H54 (cell line): Measurements from ENCODE around the gene DSG3.
"Not testable (repeated sequence)": the region's sequence is repeated elsewhere in the genome, so short reads cannot be mapped to it uniquely, and the experiment has no call there.

ENCODE experiments used
- DNase-seq: peaks from one replicate; pipeline ENCODE4 v3.0.0; 2011; ENCODE audit warnings: low spot score, mixed read lengths; ENCODE audit not compliant: insufficient read length
- FAIRE-seq: peaks from 3 replicates; lab custom pipeline; 2011; peaks lifted over from hg19 to GRCh38; lab: Jason Lieb, UNC
- POLR2A ChIP-seq: IDR thresholded peaks from 2 replicates; pipeline ENCODE4 v1.6.1; 2011; ENCODE audit warnings: low read depth, mild to moderate bottlenecking, low read length

The DSG3 gene

GRCh38 chr18:31492671-31493070, 45.1 kb downstream of the DSG3 start:
- no peak for TF ChIP-seq POLR2A
- no peak for FAIRE-seq
- no peak for DNase-seq

GRCh38 chr18:31493171-31493570, 45.6 kb downstream of the DSG3 start:
- no peak for DNase-seq
- FAIRE-seq = no peak
- no peak for TF ChIP-seq POLR2A

- DNase-seq (no peak), FAIRE-seq (no peak)
- TF ChIP-seq POLR2A = no peak
These were observed 46.4 kb downstream of the DSG3 start for GRCh38 chr18:31493941-31494340.

- DNase-seq = not testable (repeated sequence)
- FAIRE-seq = peak; percentile 55
These were observed 47.2 kb downstream of the DSG3 start for GRCh38 chr18:31494705-31495244.

GRCh38 chr18:31497404-31497835, 49.9 kb downstream of the DSG3 start:
- no peak for TF ChIP-seq POLR2A
- FAIRE-seq (no peak), DNase-seq (no peak)

- peak; percentile 63 for TF ChIP-seq POLR2A
- DNase-seq (peak; percentile 59), FAIRE-seq (no peak)
These were observed 50.5 kb downstream of the DSG3 start, which contains the start of gene DSG2 for GRCh38 chr18:31497836-31498573. TSS of gene DSG2 (plus strand) at chr18:31498177. CDS start at chr18:31498252, 75 bp downstream.

GRCh38 chr18:31498574-31499524, 51.3 kb downstream of the DSG3 start:
- FAIRE-seq (no peak), DNase-seq (no peak)
- TF ChIP-seq POLR2A = no peak

GRCh38 chr18:31500051-31500688, 52.6 kb downstream of the DSG3 start:
- DNase-seq (no peak), FAIRE-seq (no peak)
- TF ChIP-seq POLR2A = no peak

GRCh38 chr18:31503011-31503410, 55.5 kb downstream of the DSG3 start:
- DNase-seq (no peak), FAIRE-seq (no peak)
- TF ChIP-seq POLR2A = no peak

- DNase-seq = no peak
- FAIRE-seq = no peak
- TF ChIP-seq POLR2A = no peak
These were observed 57.1 kb downstream of the DSG3 start for GRCh38 chr18:31504455-31505147.

- no peak for DNase-seq
- FAIRE-seq = no peak
- no peak for TF ChIP-seq POLR2A
These were observed 57.6 kb downstream of the DSG3 start for GRCh38 chr18:31505156-31505555.

- FAIRE-seq = no peak
- no peak for DNase-seq
- TF ChIP-seq POLR2A = no peak
These were observed 58.6 kb downstream of the DSG3 start for GRCh38 chr18:31506024-31506742.

GRCh38 chr18:31507124-31507523, 59.6 kb downstream of the DSG3 start:
- DNase-seq, FAIRE-seq: not testable (repeated sequence)
